C4-2B (cell line): ENCODE results near the gene MTUS2.

ENCODE experiments used
- CTCF ChIP-seq: fragments of 450-650 bp; conservative IDR thresholded peaks from 2 replicates; pipeline ENCODE4 v1.5.1; 2017; ENCODE audit warnings: mild to moderate bottlenecking
- ZFX ChIP-seq: fragments of 450-650 bp; IDR thresholded peaks from 2 replicates; pipeline ENCODE4 v1.6.1; 2017

GRCh38 chr13:29379281-29379680 is 559.1 kb downstream of the MTUS2 start:
- TF ChIP-seq CTCF (no peak; the same call in 1 of the 2 replicates), ZFX (no peak)
